Osteoblast (primary cell): ENCODE measurements around the gene PLCXD3. TPM values are rescaled to one million over a fixed set of nuclear protein-coding genes. Genes with fewer than 3 reads are reported as not detected.

Source experiments
- DNase-seq: peaks from one replicate; pipeline ENCODE4 v3.0.0; 2011; ENCODE audit warnings: low spot score, mixed read lengths; ENCODE audit not compliant: insufficient read length; ENCODE audit errors: missing footprints
- H2AFZ ChIP-seq: 2 replicates; pipeline ENCODE4 v1.6.0; 2011; ENCODE audit warnings: mild to moderate bottlenecking, low read length
- H3K27ac ChIP-seq: 2 replicates; pipeline ENCODE4 v1.5.1; 2011; ENCODE audit warnings: mild to moderate bottlenecking, low read depth, low read length, moderate library complexity
- H3K27me3 ChIP-seq: 2 replicates; pipeline ENCODE4 v1.6.0; 2012; ENCODE audit warnings: mild to moderate bottlenecking, control low read depth, inconsistent platforms, low read length, moderate library complexity; ENCODE audit not compliant: insufficient read depth
- H3K36me3 ChIP-seq: 2 replicates; pipeline ENCODE4 v1.5.1; 2011; ENCODE audit warnings: mild to moderate bottlenecking, low read length, control low read depth, moderate library complexity; ENCODE audit not compliant: insufficient read depth
- H3K4me1 ChIP-seq: 2 replicates; pipeline ENCODE4 v1.5.1; 2011; ENCODE audit warnings: mild to moderate bottlenecking, low read length, control low read depth, moderate library complexity; ENCODE audit not compliant: insufficient read depth
- H3K4me2 ChIP-seq: 2 replicates; pipeline ENCODE4 v1.6.0; 2011; ENCODE audit warnings: mild to moderate bottlenecking, low read length; ENCODE audit not compliant: insufficient read depth
- H3K4me3 ChIP-seq: fragments of 200-600 bp; sonication (generic); 3 replicates; pipeline ENCODE4 v1.5.1; 2012; ENCODE audit warnings: mild to moderate bottlenecking, low read length, inconsistent platforms; ENCODE audit not compliant: insufficient read depth
- H3K79me2 ChIP-seq: 2 replicates; pipeline ENCODE4 v1.6.0; 2012; ENCODE audit warnings: mild to moderate bottlenecking, low read length, control low read depth, inconsistent platforms; ENCODE audit not compliant: insufficient read depth
- H3K9me3 ChIP-seq: 2 replicates; pipeline ENCODE4 v1.5.1; 2011; ENCODE audit warnings: low read depth, low read length, control low read depth
- H4K20me1 ChIP-seq: 2 replicates; pipeline ENCODE4 v1.6.0; 2012; ENCODE audit warnings: mild to moderate bottlenecking, low read length, control low read depth; ENCODE audit not compliant: insufficient read depth
- total RNA-seq: library from RNA; depleted of rRNA; stranded (reverse); fragments of >200 nt; gene quantifications from 2 replicates; pipeline ENCODE4 v1.2.3, GENCODE V29; 2012
- TF ChIP-seq, protein P1 (sequence below): IDR thresholded peaks from 2 replicates; pipeline ENCODE4 v1.5.1; 2011; ENCODE audit warnings: mild to moderate bottlenecking, low read depth, low read length, moderate library complexity; ENCODE audit errors: extremely low read depth

PLCXD3 gene, protein sequence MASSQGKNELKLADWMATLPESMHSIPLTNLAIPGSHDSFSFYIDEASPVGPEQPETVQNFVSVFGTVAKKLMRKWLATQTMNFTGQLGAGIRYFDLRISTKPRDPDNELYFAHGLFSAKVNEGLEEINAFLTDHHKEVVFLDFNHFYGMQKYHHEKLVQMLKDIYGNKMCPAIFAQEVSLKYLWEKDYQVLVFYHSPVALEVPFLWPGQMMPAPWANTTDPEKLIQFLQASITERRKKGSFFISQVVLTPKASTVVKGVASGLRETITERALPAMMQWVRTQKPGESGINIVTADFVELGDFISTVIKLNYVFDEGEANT
- total RNA-seq = 0.36 TPM in 1 of 2 replicates, not detected in the other

- DNase-seq = no peak
- peak within 1 kb of the TSS; percentile 48 for H3K4me2 ChIP-seq
- peak within 1 kb of the TSS; percentile 30 for H2AFZ ChIP-seq
- no peaks in the 10 kb centered on the region for H4K20me1 ChIP-seq
- no peak within 1 kb of the TSS for H3K27ac ChIP-seq
- H3K4me1 ChIP-seq = no peaks in the 10 kb centered on the region
- TF ChIP-seq, protein P1, sequence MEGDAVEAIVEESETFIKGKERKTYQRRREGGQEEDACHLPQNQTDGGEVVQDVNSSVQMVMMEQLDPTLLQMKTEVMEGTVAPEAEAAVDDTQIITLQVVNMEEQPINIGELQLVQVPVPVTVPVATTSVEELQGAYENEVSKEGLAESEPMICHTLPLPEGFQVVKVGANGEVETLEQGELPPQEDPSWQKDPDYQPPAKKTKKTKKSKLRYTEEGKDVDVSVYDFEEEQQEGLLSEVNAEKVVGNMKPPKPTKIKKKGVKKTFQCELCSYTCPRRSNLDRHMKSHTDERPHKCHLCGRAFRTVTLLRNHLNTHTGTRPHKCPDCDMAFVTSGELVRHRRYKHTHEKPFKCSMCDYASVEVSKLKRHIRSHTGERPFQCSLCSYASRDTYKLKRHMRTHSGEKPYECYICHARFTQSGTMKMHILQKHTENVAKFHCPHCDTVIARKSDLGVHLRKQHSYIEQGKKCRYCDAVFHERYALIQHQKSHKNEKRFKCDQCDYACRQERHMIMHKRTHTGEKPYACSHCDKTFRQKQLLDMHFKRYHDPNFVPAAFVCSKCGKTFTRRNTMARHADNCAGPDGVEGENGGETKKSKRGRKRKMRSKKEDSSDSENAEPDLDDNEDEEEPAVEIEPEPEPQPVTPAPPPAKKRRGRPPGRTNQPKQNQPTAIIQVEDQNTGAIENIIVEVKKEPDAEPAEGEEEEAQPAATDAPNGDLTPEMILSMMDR = no peak
- no peaks in the 10 kb centered on the region for H3K36me3 ChIP-seq
- H3K4me3 ChIP-seq = peak within 1 kb of the TSS; percentile 42
- peaks cover 37% of the 10 kb centered on the region for H3K27me3 ChIP-seq
- no peaks in the 10 kb centered on the region for H3K9me3 ChIP-seq
- no peaks in the 10 kb centered on the region for H3K79me2 ChIP-seq
These were observed at the start of gene PLCXD3 for GRCh38 chr5:41510176-41510831. Gene PLCXD3 (minus strand): TSS chr5:41510601. CDS start chr5:41510526, 75 bp downstream.

DNA sequence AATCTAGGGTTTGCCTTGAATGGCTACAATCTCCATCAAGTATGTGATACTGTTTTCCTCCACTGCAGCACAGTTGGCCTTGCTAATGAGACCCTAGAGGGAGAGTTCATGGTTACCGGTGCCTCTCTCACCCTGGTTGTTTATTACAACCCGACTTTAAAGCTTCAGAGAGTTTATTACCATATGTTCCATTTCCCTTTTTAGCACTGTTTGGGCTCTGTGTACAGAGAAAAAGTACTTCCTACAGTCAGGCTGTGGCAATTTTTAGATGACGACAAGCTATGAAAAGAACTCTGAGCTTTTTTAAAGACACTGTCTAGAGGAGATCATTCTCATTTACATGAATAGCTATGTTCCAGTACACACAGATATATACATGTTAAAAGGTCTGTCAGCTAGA lies 48.8 kb upstream of the PLCXD3 start:
- H4K20me1 ChIP-seq = no peaks in the 10 kb centered on the region
- H3K4me1 ChIP-seq = no peaks in the 10 kb centered on the region
- H3K27me3 ChIP-seq = no peaks in the 10 kb centered on the region
- no peak overlapping the region for H2AFZ ChIP-seq
- no peak overlapping the region for H3K27ac ChIP-seq
- H3K9me3 ChIP-seq = no peaks in the 10 kb centered on the region
- no peak for DNase-seq
- no peak overlapping the region for H3K4me2 ChIP-seq
- TF ChIP-seq, protein P1 = no peak
- H3K36me3 ChIP-seq = no peaks in the 10 kb centered on the region
- no peak overlapping the region for H3K4me3 ChIP-seq
- no peaks in the 10 kb centered on the region for H3K79me2 ChIP-seq

DNA sequence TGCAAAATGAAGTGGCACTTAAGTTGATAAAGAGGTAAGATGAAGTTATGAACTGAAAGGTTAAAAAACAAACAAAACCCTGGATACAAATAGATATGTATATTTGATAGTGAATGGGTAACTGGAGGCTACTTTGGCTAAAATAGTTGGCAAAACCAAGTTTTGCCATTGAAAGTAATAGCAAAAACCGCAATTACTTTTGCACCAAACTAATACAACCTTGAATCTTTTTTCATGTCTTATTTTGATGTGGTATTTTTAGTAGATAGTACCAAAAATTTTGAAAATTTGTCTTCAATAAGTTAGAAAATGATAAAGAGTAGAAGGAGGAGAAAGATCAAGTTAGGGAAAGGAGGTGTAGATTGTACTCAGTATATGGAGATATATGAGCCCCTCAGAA lies 47.9 kb upstream of the PLCXD3 start:
- no peaks in the 10 kb centered on the region for H3K4me1 ChIP-seq
- H2AFZ ChIP-seq = no peak overlapping the region
- DNase-seq = no peak
- no peaks in the 10 kb centered on the region for H3K79me2 ChIP-seq
- no peaks in the 10 kb centered on the region for H4K20me1 ChIP-seq
- no peaks in the 10 kb centered on the region for H3K36me3 ChIP-seq
- TF ChIP-seq, protein P1 = no peak
- no peaks in the 10 kb centered on the region for H3K9me3 ChIP-seq
- no peak overlapping the region for H3K4me2 ChIP-seq
- no peaks in the 10 kb centered on the region for H3K27me3 ChIP-seq
- H3K27ac ChIP-seq = no peak overlapping the region
- no peak overlapping the region for H3K4me3 ChIP-seq

DNA sequence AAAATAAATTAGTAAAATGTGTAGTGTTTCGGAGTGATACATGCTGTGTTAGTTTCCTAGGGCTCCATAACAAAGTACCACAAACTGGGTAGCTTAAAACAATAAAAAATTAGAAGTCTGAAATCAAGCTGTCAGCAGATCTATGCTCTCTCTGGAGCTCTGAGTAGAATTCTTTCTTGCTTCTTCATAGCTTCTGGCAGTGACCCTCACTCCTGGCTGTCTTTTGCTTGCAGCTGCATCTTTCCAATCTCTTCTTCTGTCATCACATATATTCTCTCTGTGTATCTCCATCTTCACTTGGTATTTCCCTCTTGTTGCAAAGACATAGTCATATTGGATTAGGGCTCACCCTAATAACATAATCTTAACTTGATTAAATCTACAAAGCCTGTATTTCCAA lies 37.6 kb upstream of the PLCXD3 start:
- H3K79me2 ChIP-seq = no peaks in the 10 kb centered on the region
- no peaks in the 10 kb centered on the region for H3K4me1 ChIP-seq
- H2AFZ ChIP-seq = no peak overlapping the region
- no peaks in the 10 kb centered on the region for H3K9me3 ChIP-seq
- TF ChIP-seq, protein P1 = no peak
- H3K27me3 ChIP-seq = no peaks in the 10 kb centered on the region
- H4K20me1 ChIP-seq = no peaks in the 10 kb centered on the region
- no peak overlapping the region for H3K27ac ChIP-seq
- no peak for DNase-seq
- H3K4me3 ChIP-seq = no peak overlapping the region
- no peaks in the 10 kb centered on the region for H3K36me3 ChIP-seq
- H3K4me2 ChIP-seq = no peak overlapping the region
